ENCODE results near the gene RCOR1. TPM values are rescaled to one million over a fixed set of nuclear protein-coding genes. Genes with fewer than 3 reads are reported as not detected.

Gene RCOR1
- total and polyA plus RNA-seq, 2 of the 4 experiments (the other 2 are of a cell fraction): 9.0 to 11.2 TPM

GRCh38 chr14:102624666-102625065 is 32.2 kb downstream of the RCOR1 start:
- no peak overlapping the region for H3K27ac ChIP-seq (ENCODE audit: insufficient read depth, low read length)
- H4K91ac ChIP-seq (ENCODE audit: insufficient read depth, low read depth, low read length): no peak overlapping the region
- no peak overlapping the region for H3K14ac ChIP-seq (replicated peaks; ENCODE audit: low read depth, low read length)
- H2AK9ac ChIP-seq (replicated peaks; ENCODE audit: low read depth, low read length, poor library complexity): no peak overlapping the region
- no peak overlapping the region for H3K4ac ChIP-seq (ENCODE audit: low read depth, low read length)
- H3K4me3 ChIP-seq (ENCODE audit: insufficient read depth, low read depth, low read length): no peak overlapping the region
- no CpG with 5 or more reads among the region's 3 CpGs for WGBS, 2 experiments (ENCODE audit: extremely low coverage in 2 of 2, insufficient read length in 1 of 2)
- ATAC-seq (ENCODE audit: low read depth) (no peak), DNase-seq (no peak)
- H3K79me1 ChIP-seq (ENCODE audit: low read depth in 1 of 2, low read length in 2 of 2): peaks cover 46 to 79% of the 10 kb centered on the region in 2 experiments
- dilution Hi-C loops (cut with HindIII; ENCODE audit: low sequenced_read_pairs, unreplicated experiment) (no loop called here), intact Hi-C loops (cut with micrococcal nuclease) (no loop called here), in situ Hi-C loops (cut with MboI; ENCODE audit: low sequenced_read_pairs) (no loop called here)
- no peak overlapping the region for H2AFZ ChIP-seq (replicated peaks; ENCODE audit: low read length, poor library complexity)
- CTCF ChIA-PET: no interaction called here
- H4K20me1 ChIP-seq (ENCODE audit: insufficient read depth, low read length): peaks cover 64% of the 10 kb centered on the region
- no peak overlapping the region for H2BK120ac ChIP-seq (ENCODE audit: low read depth, low read length)
- no peak overlapping the region for H3K4me2 ChIP-seq (ENCODE audit: low read depth, low read length)
- no peak overlapping the region for H3K23ac ChIP-seq (ENCODE audit: low read depth, low read length)
- H3K27me3 ChIP-seq (ENCODE audit: control insufficient read depth, insufficient read depth, low read length): no peaks in the 10 kb centered on the region
- H3K36me3 ChIP-seq (ENCODE audit: control insufficient read depth, insufficient read depth, low read length): peaks cover 1% of the 10 kb centered on the region; the same call in 1 of the 2 replicates
- H3K18ac ChIP-seq (ENCODE audit: low read depth, low read length): no peak overlapping the region
- no TSS peak for BruUV-seq (replicated peaks)
- H2AK5ac ChIP-seq (ENCODE audit: low read depth, low read length): no peak overlapping the region
- no peak overlapping the region for H2BK15ac ChIP-seq (ENCODE audit: low read depth, low read length)
- no peak overlapping the region for H4K8ac ChIP-seq (ENCODE audit: low read depth in 2 of 2, low read length in 2 of 2)
- H2BK5ac ChIP-seq (ENCODE audit: low read depth, low read length, poor library complexity, severe bottlenecking): no peak overlapping the region
- H4K5ac ChIP-seq (ENCODE audit: low read depth, low read length): no peak overlapping the region
- H3K9me3 ChIP-seq (ENCODE audit: control insufficient read depth, insufficient read depth, low read length): no peaks in the 10 kb centered on the region
- H3K9ac ChIP-seq (ENCODE audit: low read depth, low read length): no peak overlapping the region
- POLR2A ChIA-PET (ENCODE audit: unreplicated experiment): no interaction called here
- TF ChIP-seq RFX5 (IDR thresholded peaks at IDR 0.05; ENCODE audit: low read depth, low read length) (no peak), RCOR1 (IDR thresholded peaks at IDR 0.05; ENCODE audit: insufficient replicate concordance, low read length) (no peak)
- no peak overlapping the region for H2BK20ac ChIP-seq (ENCODE audit: low read depth, low read length)
- peaks cover 6% of the 10 kb centered on the region for H3K4me1 ChIP-seq (ENCODE audit: control insufficient read depth, insufficient read depth, low read length)
- no peak overlapping the region for H3K56ac ChIP-seq (ENCODE audit: extremely low read depth, insufficient read depth, low read length)
- peaks cover 14% of the 10 kb centered on the region for H3K9me1 ChIP-seq (ENCODE audit: insufficient read depth, low read length)
